Ovary (tissue), 9 donors: ENCODE results near the gene FANK1. TPM values are rescaled to one million over a fixed set of nuclear protein-coding genes. Genes with fewer than 3 reads are reported as not detected.

Experiments
- DNase-seq, 5 donors: peaks; one replicate each; pipeline ENCODE4 v3.0.0-alpha.2; 2019 to 2020
- H3K27ac ChIP-seq, 2 donors: fragments of 200-600 bp; one replicate each; pipeline versions ENCODE4 v1.5.1 to v1.8.0; 2019 to 2022
- H3K27me3 ChIP-seq: fragments of 200-600 bp; one replicate; pipeline ENCODE4 v1.8.0; 2022
- H3K36me3 ChIP-seq: fragments of 200-600 bp; sonication (generic); one replicate; pipeline ENCODE4 v1.5.1; 2019
- H3K4me1 ChIP-seq: one replicate; pipeline ENCODE4 v1.8.1; 2013; ENCODE audit warnings: mild to moderate bottlenecking, moderate library complexity; ENCODE audit not compliant: insufficient read depth
- H3K4me3 ChIP-seq: fragments of 200-600 bp; sonication (generic); one replicate; pipeline ENCODE4 v1.5.1; 2017
- H3K9me3 ChIP-seq, 2 donors: fragments of 200-600 bp in 1 of 2; sonication (generic) in 1 of 2; one replicate each; pipeline versions ENCODE4 v1.5.1 to v1.8.1; 2013 to 2019; ENCODE audit warnings: mild to moderate bottlenecking in 1 of 2, moderate library complexity in 1 of 2
- CTCF ChIP-seq, 3 donors: fragments of 450-650 bp in 2 of 3; fragments of 200-600 bp in 1 of 3; IDR thresholded peaks; one replicate each; pipeline versions ENCODE4 v1.5.1 to v1.8.0; 2016 to 2022; ENCODE audit warnings: antibody characterized with exemption in 3 of 3, mild to moderate bottlenecking in 1 of 3
- EP300 ChIP-seq: sonication (generic); formaldehyde crosslinking; IDR thresholded peaks from one replicate; pipeline ENCODE4 v1.6.1; 2017; ENCODE audit warnings: antibody characterized with exemption
- POLR2A ChIP-seq: fragments of 450-650 bp; IDR thresholded peaks from one replicate; pipeline ENCODE4 v1.6.1; 2017; ENCODE audit warnings: antibody characterized with exemption, mild to moderate bottlenecking, moderate library complexity
- WGBS, 3 donors: extraction: QIAGEN DNeasy Blood & Tissue Kit in 1 of 3; methylation state at CpG; one replicate each; pipeline versions ENCODE4 v1.1.5 to v1.1.7; 2013 to 2017; 5-methylcytosine and 5-hydroxymethylcytosine counted together
- intact Hi-C, 4 donors: fragments of 100-400 bp; cut with DNase I; formaldehyde crosslinking; loops; one replicate each; pipeline versions ENCODE4 v1.11.0 to v1.15.1; 2022 to 2023
- polyA plus RNA-seq, 2 donors: library from polyadenylated mRNA; stranded (reverse); fragments of 200-250 nt in 1 of 2; fragments of 350-450 nt in 1 of 2; fragmentation: Illumina TruSeq in 1 of 2; extraction: RNeasy Lipid Tissue Mini Kit (QIAGEN cat#74804) in 1 of 2; gene quantifications; one replicate each; pipeline ENCODE4 v1.2.3, GENCODE V29; 2013 to 2014
- total RNA-seq, 7 donors: library from RNA; depleted of rRNA in 2 of 7; stranded (reverse); fragments of >200 nt in 2 of 7; fragmentation: NEBNext Ultra II Directional in 3 of 7; extraction: Animal tissue kit (Norgen Biotek cat#: 25700) in 3 of 7; gene quantifications; one replicate each; pipeline versions ENCODE4 v1.1.0 to v1.2.4, GENCODE V29; 2016 to 2023
- donor health status: DM: no; HTN: no; CAD: no; lungs with moderate emphysema.
- donor health status: DM: no; HTN: no; CAD: no.
- donor health status: Bipolar disorder and iron deficiency.
- donor health status: DM: yes; HTN: yes; CAD: no.
- donor health status: DM: no; HTN: no; CAD: no.
- donor health status: DM: yes; HTN: yes; CAD: no.

FANK1 gene
- total and polyA plus RNA-seq, 9 donors: 4.9 to 27.0 (median 5.6) TPM

DNA sequence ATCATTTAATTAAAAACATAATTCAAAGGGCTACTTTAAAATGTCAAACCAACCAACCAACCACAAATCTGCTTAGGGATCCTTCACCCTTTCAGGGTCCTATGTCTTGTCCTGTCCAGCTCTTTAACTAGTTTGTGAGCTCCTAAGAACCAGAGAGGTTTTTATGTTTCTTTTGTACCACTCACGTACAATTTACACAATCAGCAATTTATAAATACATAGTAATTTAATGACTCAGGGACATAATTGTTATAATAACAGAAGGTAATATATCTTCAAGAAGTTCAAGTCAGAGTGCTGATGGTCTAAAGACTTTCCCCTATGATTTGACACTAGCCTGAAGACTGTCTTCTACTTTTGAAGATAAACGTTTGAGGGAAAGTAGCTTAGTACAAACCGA lies 31.2 kb upstream of the FANK1 start:
- no peak for DNase-seq
- TF ChIP-seq EP300 (no peak), POLR2A (no peak), CTCF (IDR thresholded peaks at IDR 0.05) (no peak)
- intact Hi-C loops: no loop called here
- no peaks in the 10 kb centered on the region for H3K27me3 ChIP-seq
- no peak overlapping the region for H3K4me3 ChIP-seq
- WGBS, 3 donors: 83 to 86% (median 83%) methylated on average over 3 of the region's 3 CpGs
- no peaks in the 10 kb centered on the region for H3K9me3 ChIP-seq
- H3K36me3 ChIP-seq: no peaks in the 10 kb centered on the region
- H3K4me1 ChIP-seq: no peaks in the 10 kb centered on the region
- H3K27ac ChIP-seq: no peak overlapping the region

GRCh38 chr10:125866421-125867029 lies 29.8 kb upstream of the FANK1 start:
- TF ChIP-seq EP300: no peak
- no peak for TF ChIP-seq CTCF (IDR thresholded peaks at IDR 0.05)
- TF ChIP-seq POLR2A: no peak
- Histone ChIP-seq H3K36me3 (no peaks in the 10 kb centered on the region), H3K4me3 (no peak overlapping the region), H3K27ac (no peak overlapping the region), H3K4me1 (peaks cover 3% of the 10 kb centered on the region), H3K9me3 (no peaks in the 10 kb centered on the region), H3K27me3 (no peaks in the 10 kb centered on the region)
- WGBS, 3 donors: 93 to 95% (median 94%) methylated on average over 7 of the region's 7 CpGs
- DNase-seq: no peak
- intact Hi-C loops: no loop called here

GRCh38 chr10:125868372-125868975 lies 27.9 kb upstream of the FANK1 start:
- TF ChIP-seq CTCF (IDR thresholded peaks at IDR 0.05) (peak; percentile 56 to 69 (median 69)), EP300 (no peak)
- Histone ChIP-seq H3K4me3 (no peak overlapping the region), H3K36me3 (no peaks in the 10 kb centered on the region), H3K27ac (no peak overlapping the region), H3K9me3 (no peaks in the 10 kb centered on the region), H3K27me3 (no peaks in the 10 kb centered on the region), H3K4me1 (peaks cover 5% of the 10 kb centered on the region)
- no peak for DNase-seq
- 63 to 69% (median 65%) methylated on average over 7 of the region's 7 CpGs for WGBS, 3 donors
- intact Hi-C loops: no loop called here

GRCh38 chr10:125871338-125871737 lies 25.0 kb upstream of the FANK1 start:
- intact Hi-C loops: no loop called here
- no peak overlapping the region for H3K4me3 ChIP-seq
- no peak for DNase-seq
- H3K27me3 ChIP-seq: no peaks in the 10 kb centered on the region
- H3K27ac ChIP-seq: no peak overlapping the region
- 14 to 39% (median 21%) methylated on average over 4 of the region's 4 CpGs for WGBS, 3 donors
- H3K4me1 ChIP-seq: peaks cover 5% of the 10 kb centered on the region
- H3K9me3 ChIP-seq: no peaks in the 10 kb centered on the region
- no peak for TF ChIP-seq EP300
- no peaks in the 10 kb centered on the region for H3K36me3 ChIP-seq
